ENCODE results near the gene USP17L26. TPM values are rescaled to one million over a fixed set of nuclear protein-coding genes. Genes with fewer than 3 reads are reported as not detected.

The USP17L26 gene
- total RNA-seq, 3 donors from 2014 or later (not counting 1 experiment from before 2014, with no cell fraction given): not detected

Other genes with a start within 250 kb of the USP17L26 start
- not detected for gene FAM90A26, start 164.2 kb upstream of the USP17L26 start, total RNA-seq
- not detected for gene USP17L10, start 124.0 kb upstream of the USP17L26 start, total RNA-seq
- not detected for gene USP17L11, start 119.3 kb upstream of the USP17L26 start, total RNA-seq
- not detected for gene USP17L12, start 114.5 kb upstream of the USP17L26 start, total RNA-seq
- gene USP17L13, start 109.8 kb upstream of the USP17L26 start, total RNA-seq: not detected
- gene USP17L15, start 100.3 kb upstream of the USP17L26 start, total RNA-seq: not detected
- gene USP17L17, start 90.8 kb upstream of the USP17L26 start, total RNA-seq: not detected
- not detected for gene USP17L18, start 86.0 kb upstream of the USP17L26 start, total RNA-seq
- gene USP17L19, start 81.3 kb upstream of the USP17L26 start, total RNA-seq: not detected
- not detected for gene USP17L20, start 76.5 kb upstream of the USP17L26 start, total RNA-seq
- not detected for gene USP17L21, start 71.8 kb upstream of the USP17L26 start, total RNA-seq
- not detected for gene USP17L22, start 67.0 kb upstream of the USP17L26 start, total RNA-seq
- not detected for gene USP17L24, start 9.5 kb upstream of the USP17L26 start, total RNA-seq
- gene USP17L25, start 4.7 kb upstream of the USP17L26 start, total RNA-seq: not detected
- not detected for gene USP17L5, start 4.7 kb downstream of the USP17L26 start, total RNA-seq
- not detected for gene USP17L27, start 9.5 kb downstream of the USP17L26 start, total RNA-seq
- not detected for gene USP17L28, start 14.2 kb downstream of the USP17L26 start, total RNA-seq
- gene USP17L29, start 19.0 kb downstream of the USP17L26 start, total RNA-seq: not detected
- not detected for gene USP17L30, start 28.5 kb downstream of the USP17L26 start, total RNA-seq
- gene DEFB131A, start 109.8 kb downstream of the USP17L26 start, total RNA-seq: not detected

Measured in natural killer cell (primary cell).